NCI-H2029 (cell line): ENCODE data around the gene FERD3L.

ENCODE experiments used
- DNase-seq: peaks from one replicate; lab custom pipeline; 2025; lab: John Stamatoyannopoulos, UW

FERD3L gene

GRCh38 chr7:19117091-19117869 lies 27.9 kb downstream of the FERD3L start, which contains the start of gene TWIST1:
Gene TWIST1 (minus strand): TSS chr7:19117636. CDS start chr7:19117321, 315 bp downstream.
- no peak for DNase-seq

- no peak for DNase-seq
Measured at GRCh38 chr7:19116121-19117090, 28.8 kb downstream of the FERD3L start.

- no peak for DNase-seq
Measured at GRCh38 chr7:19114551-19114855, 30.7 kb downstream of the FERD3L start.

- DNase-seq: no peak
Measured at GRCh38 chr7:19113855-19114550, 31.2 kb downstream of the FERD3L start.

GRCh38 chr7:19113002-19113350 lies 32.2 kb downstream of the FERD3L start:
- no peak for DNase-seq

GRCh38 chr7:19112274-19113001 lies 32.8 kb downstream of the FERD3L start:
- no peak for DNase-seq

- no peak for DNase-seq
Measured at GRCh38 chr7:19111474-19112273, 33.5 kb downstream of the FERD3L start.

GRCh38 chr7:19110776-19111175 lies 34.4 kb downstream of the FERD3L start:
- DNase-seq: no peak

GRCh38 chr7:19110026-19110730 lies 35.0 kb downstream of the FERD3L start:
- no peak for DNase-seq

GRCh38 chr7:19109000-19109946 lies 35.9 kb downstream of the FERD3L start:
- DNase-seq: no peak

- no peak for DNase-seq
Measured at GRCh38 chr7:19107356-19108146, 37.7 kb downstream of the FERD3L start.

GRCh38 chr7:19107081-19107355 lies 38.2 kb downstream of the FERD3L start:
- DNase-seq: no peak

- no peak for DNase-seq
Measured at GRCh38 chr7:19106241-19107080, 38.8 kb downstream of the FERD3L start.

GRCh38 chr7:19105546-19105945 lies 39.7 kb downstream of the FERD3L start:
- DNase-seq: no peak

- no peak for DNase-seq
Measured at GRCh38 chr7:19104811-19105210, 40.4 kb downstream of the FERD3L start.

GRCh38 chr7:19102884-19103283 lies 42.3 kb downstream of the FERD3L start:
- DNase-seq: no peak

- DNase-seq: no peak
Measured at GRCh38 chr7:19101909-19102308, 43.3 kb downstream of the FERD3L start.

- no peak for DNase-seq
Measured at GRCh38 chr7:19101472-19101871, 43.7 kb downstream of the FERD3L start.
